ENCODE data around the gene SPDYE17.
"Not testable (repeated sequence)": the region's sequence is repeated elsewhere in the genome, so short reads cannot be mapped to it uniquely, and the experiment has no call there.

- TF ChIP-seq CTCF (IDR thresholded peaks at IDR 0.05; ENCODE audit: low read length); EZH2 (IDR thresholded peaks at IDR 0.05; ENCODE audit: borderline replicate concordance, low read length): not testable (repeated sequence)
Measured at GRCh38 chr7:76992204-76992603, 40.0 kb downstream of the SPDYE17 start.

Data from OCI-LY1 (cell line).